Prostate gland (tissue), 2 donors: Measurements from ENCODE around the gene CSRNP3. TPM values are rescaled to one million over a fixed set of nuclear protein-coding genes. Genes with fewer than 3 reads are reported as not detected.

ENCODE experiments used
- DNase-seq: peaks from one replicate; pipeline ENCODE4 v3.0.0-alpha.2; 2019; ENCODE audit warnings: low spot score
- H3K27ac ChIP-seq, 2 donors: fragments of 200-600 bp; sonication (generic); 2 replicates each; pipeline ENCODE4 v1.5.1; 2017 to 2019
- H3K27me3 ChIP-seq: fragments of 200-600 bp; sonication (generic); replicated peaks from 2 replicates; pipeline ENCODE4 v1.5.1; 2019; ENCODE audit not compliant: insufficient read depth
- H3K36me3 ChIP-seq, 2 donors: fragments of 200-600 bp; sonication (generic); 1 replicate in 1 of 2; 2 replicates in 1 of 2; pipeline versions ENCODE4 v1.5.1 to v1.8.1; 2017 to 2019
- H3K4me1 ChIP-seq: fragments of 200-600 bp; sonication (generic); replicated peaks from 2 replicates; pipeline ENCODE4 v1.5.1; 2019
- H3K4me3 ChIP-seq, 2 donors: fragments of 200-600 bp; sonication (generic); 2 replicates each; pipeline ENCODE4 v1.5.1; 2017 to 2019
- H3K9me3 ChIP-seq: fragments of 200-600 bp; sonication (generic); 2 replicates; pipeline ENCODE4 v1.5.1; 2017
- POLR2A ChIP-seq: fragments of 450-650 bp; IDR thresholded peaks from one replicate; pipeline ENCODE4 v1.6.1; 2016; ENCODE audit warnings: antibody characterized with exemption, mild to moderate bottlenecking
- POLR2AphosphoS5 ChIP-seq: sonication (generic); formaldehyde crosslinking; IDR thresholded peaks from one replicate; pipeline ENCODE4 v1.6.1; 2017; ENCODE audit warnings: antibody characterized with exemption
- WGBS: methylation state at CpG from one replicate; pipeline ENCODE4 v1.1.5; 2018; 5-methylcytosine and 5-hydroxymethylcytosine counted together
- intact Hi-C: fragments of 100-400 bp; cut with DNase I; formaldehyde crosslinking; loops from one replicate; pipeline ENCODE4 v1.14.2; 2022
- total RNA-seq, 2 donors: library from RNA; depleted of rRNA; stranded (reverse); fragments of >200 nt; gene quantifications; one replicate each; pipeline ENCODE4 v1.1.0, GENCODE V29; 2016
- TF ChIP-seq, protein P1 (sequence below), 4 experiments: fragments of 200-600 bp in 2 of 4; fragments of 450-650 bp in 2 of 4; sonication (generic) in 2 of 4; IDR thresholded peaks; 1 replicate in 3 of 4; 2 replicates in 1 of 4; pipeline ENCODE4 v1.5.1; 2016 to 2019; ENCODE audit warnings: antibody characterized with exemption in 4 of 4, mild to moderate bottlenecking in 2 of 4, moderate library complexity in 2 of 4

The CSRNP3 gene
- total RNA-seq, 2 donors from 2014 or later, result 3.3 to 4.0 TPM

DNA sequence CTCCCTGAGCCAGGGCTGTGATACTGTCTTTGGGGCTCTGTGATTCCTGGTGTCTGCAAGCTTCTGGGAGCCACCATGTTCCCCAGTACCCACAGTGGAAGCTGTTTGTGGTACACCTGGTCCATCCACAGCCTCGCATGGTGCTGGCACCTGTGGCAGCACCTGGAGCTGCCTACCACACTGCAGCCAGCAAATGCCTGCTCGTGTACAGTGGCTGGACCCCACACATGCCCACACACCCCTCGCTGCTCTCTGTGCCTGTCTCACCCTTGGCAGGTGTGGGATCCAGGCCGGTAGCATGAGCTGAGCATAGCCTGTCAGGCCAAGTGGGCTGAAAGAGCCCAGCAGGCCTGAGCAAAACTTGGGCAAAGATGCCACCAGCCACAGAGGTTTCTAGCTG, 41.8 kb upstream of the CSRNP3 start:
- no peaks in the 10 kb centered on the region for H3K9me3 ChIP-seq
- no peak overlapping the region for H3K27ac ChIP-seq
- H3K36me3 ChIP-seq, result no peaks in the 10 kb centered on the region
- H3K4me1 ChIP-seq, result no peaks in the 10 kb centered on the region
- H3K4me3 ChIP-seq, result no peak overlapping the region
- TF ChIP-seq POLR2A (no peak), POLR2AphosphoS5 (no peak)
- TF ChIP-seq, protein P1, sequence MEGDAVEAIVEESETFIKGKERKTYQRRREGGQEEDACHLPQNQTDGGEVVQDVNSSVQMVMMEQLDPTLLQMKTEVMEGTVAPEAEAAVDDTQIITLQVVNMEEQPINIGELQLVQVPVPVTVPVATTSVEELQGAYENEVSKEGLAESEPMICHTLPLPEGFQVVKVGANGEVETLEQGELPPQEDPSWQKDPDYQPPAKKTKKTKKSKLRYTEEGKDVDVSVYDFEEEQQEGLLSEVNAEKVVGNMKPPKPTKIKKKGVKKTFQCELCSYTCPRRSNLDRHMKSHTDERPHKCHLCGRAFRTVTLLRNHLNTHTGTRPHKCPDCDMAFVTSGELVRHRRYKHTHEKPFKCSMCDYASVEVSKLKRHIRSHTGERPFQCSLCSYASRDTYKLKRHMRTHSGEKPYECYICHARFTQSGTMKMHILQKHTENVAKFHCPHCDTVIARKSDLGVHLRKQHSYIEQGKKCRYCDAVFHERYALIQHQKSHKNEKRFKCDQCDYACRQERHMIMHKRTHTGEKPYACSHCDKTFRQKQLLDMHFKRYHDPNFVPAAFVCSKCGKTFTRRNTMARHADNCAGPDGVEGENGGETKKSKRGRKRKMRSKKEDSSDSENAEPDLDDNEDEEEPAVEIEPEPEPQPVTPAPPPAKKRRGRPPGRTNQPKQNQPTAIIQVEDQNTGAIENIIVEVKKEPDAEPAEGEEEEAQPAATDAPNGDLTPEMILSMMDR (IDR thresholded peaks at IDR 0.05), result no peak
- intact Hi-C loops, result no loop called here
- no peak for DNase-seq
- WGBS, result 100% methylated on average over 4 of the region's 4 CpGs
- no peaks in the 10 kb centered on the region for H3K27me3 ChIP-seq

GRCh38 chr2:165428926-165429325, 40.6 kb upstream of the CSRNP3 start:
- WGBS, result 31% methylated on average over 1 of the region's 1 CpG
- DNase-seq, result no peak
- Histone ChIP-seq H3K4me1 (no peaks in the 10 kb centered on the region), H3K36me3 (no peaks in the 10 kb centered on the region), H3K9me3 (no peaks in the 10 kb centered on the region), H3K27me3 (no peaks in the 10 kb centered on the region), H3K27ac (no peak overlapping the region), H3K4me3 (no peak overlapping the region)
- intact Hi-C loops, result no loop called here
- TF ChIP-seq POLR2AphosphoS5, result no peak
- TF ChIP-seq, protein P1 (IDR thresholded peaks at IDR 0.05), result no peak
- no peak for TF ChIP-seq POLR2A

DNA sequence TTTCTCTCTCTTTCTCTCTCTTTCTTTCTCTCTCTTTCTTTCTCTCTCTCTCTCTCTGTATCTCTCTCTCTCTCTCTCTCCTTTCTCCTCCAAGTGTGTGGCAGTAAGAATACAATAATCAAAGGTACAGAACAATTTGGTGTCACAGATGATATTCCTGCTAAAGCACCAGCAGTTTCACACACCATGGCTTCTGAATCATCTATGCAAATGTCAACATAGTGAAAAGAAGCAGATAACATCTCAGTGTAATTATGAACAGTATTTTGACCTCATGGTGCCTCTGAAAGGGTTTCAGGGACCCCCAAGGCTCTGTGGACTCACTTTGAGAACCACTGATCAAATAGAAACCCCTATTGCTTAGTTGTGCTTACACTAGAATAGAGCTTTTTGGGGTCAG, 38.5 kb upstream of the CSRNP3 start:
- no peak overlapping the region for H3K4me3 ChIP-seq
- intact Hi-C loops, result no loop called here
- H3K4me1 ChIP-seq, result no peaks in the 10 kb centered on the region
- TF ChIP-seq, protein P1 (IDR thresholded peaks at IDR 0.05), result no peak
- no peak for TF ChIP-seq POLR2A
- TF ChIP-seq POLR2AphosphoS5, result no peak
- no peaks in the 10 kb centered on the region for H3K9me3 ChIP-seq
- H3K27me3 ChIP-seq, result no peaks in the 10 kb centered on the region
- H3K27ac ChIP-seq, result no peak overlapping the region
- no peaks in the 10 kb centered on the region for H3K36me3 ChIP-seq
- no peak for DNase-seq

DNA sequence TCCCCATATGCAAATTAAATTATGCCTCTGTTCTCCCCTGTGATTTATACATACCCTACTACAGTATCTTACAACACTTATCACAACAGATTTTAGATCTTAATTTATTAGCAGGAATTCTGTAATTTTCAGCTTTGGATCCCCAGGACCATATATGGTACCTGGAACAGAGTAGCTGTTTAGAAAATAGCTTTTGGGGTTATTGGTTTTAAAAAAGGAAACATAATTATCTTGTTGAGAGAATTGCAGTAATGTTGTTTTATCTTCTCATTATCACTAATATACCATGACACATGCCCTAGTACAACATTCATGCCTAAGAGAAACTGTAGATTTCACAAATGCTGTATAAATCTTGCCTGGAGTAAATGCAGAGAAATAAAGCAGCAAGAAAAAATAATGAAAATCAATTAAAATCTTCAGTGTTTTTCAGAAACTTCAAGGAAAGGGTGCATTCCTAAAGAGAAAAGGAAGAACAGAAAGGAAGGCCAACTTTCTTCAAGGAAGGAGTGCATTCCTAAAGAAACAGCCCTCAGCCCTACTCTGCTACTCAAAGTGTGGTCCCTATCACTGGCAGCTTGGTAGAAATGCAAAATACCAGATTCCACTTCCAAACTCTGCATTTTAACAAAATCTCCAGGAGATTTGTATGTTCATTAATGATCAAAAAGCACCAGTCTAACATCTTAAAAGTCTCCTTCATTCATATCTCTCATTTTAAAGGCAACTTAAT, 37.1 kb upstream of the CSRNP3 start:
- TF ChIP-seq POLR2AphosphoS5, result no peak
- TF ChIP-seq, protein P1 (IDR thresholded peaks at IDR 0.05), result no peak
- no peak for TF ChIP-seq POLR2A
- no peaks in the 10 kb centered on the region for H3K4me1 ChIP-seq
- H3K27ac ChIP-seq, result no peak overlapping the region
- no peaks in the 10 kb centered on the region for H3K27me3 ChIP-seq
- no peak for DNase-seq
- H3K36me3 ChIP-seq, result no peaks in the 10 kb centered on the region
- H3K9me3 ChIP-seq, result no peaks in the 10 kb centered on the region
- intact Hi-C loops, result no loop called here
- no peak overlapping the region for H3K4me3 ChIP-seq

DNA sequence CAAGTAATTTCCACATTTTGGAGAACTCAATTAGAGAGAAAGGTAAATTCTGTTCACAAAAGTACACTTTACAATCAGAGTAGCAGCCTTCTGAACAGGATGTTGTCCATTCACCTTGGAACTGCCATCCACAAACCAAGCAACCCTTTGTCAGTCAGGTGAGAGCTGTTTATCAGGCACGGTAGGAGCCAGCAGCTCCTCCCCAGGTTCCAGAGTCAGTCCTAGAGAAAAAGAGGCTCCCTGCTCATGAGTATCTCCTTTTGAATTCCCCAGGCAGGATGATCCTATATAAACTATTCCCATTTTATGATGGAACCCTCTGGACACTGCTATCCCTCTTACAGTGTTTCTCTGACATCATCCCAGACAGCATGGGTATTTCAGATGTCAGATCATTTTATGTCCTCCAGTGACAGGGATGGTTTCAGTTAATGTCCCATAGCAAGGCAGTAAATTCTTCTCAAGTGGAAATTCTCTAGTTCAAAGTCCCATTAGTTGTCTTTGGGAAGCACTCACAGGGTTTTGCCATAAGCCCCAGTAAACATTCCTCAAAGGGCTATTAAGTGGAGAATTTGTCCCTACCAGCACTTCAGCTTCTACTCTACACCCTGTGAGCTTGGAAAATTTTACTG, 34.5 kb upstream of the CSRNP3 start:
- WGBS, result 63% methylated on average over 1 of the region's 1 CpG
- H3K4me3 ChIP-seq, result no peak overlapping the region
- H3K9me3 ChIP-seq, result no peaks in the 10 kb centered on the region
- no peak for DNase-seq
- no peaks in the 10 kb centered on the region for H3K27me3 ChIP-seq
- no peaks in the 10 kb centered on the region for H3K36me3 ChIP-seq
- TF ChIP-seq POLR2A, result no peak
- no peak overlapping the region for H3K27ac ChIP-seq
- intact Hi-C loops, result no loop called here
- no peaks in the 10 kb centered on the region for H3K4me1 ChIP-seq
